Left colon (tissue), 2 donors: ENCODE data around the gene KAT14. TPM values are rescaled to one million over a fixed set of nuclear protein-coding genes. Genes with fewer than 3 reads are reported as not detected.
"Not testable (repeated sequence)": the region's sequence is repeated elsewhere in the genome, so short reads cannot be mapped to it uniquely, and the experiment has no call there.

Experiments
- ATAC-seq: fragments of 200-7000 bp; cut with Tn5 transposase; one replicate; pipeline ENCODE4 v1.9.1; 2020; ENCODE audit warnings: mild to moderate bottlenecking, moderate library complexity
- DNase-seq, 2 donors: peaks; one replicate each; pipeline ENCODE4 v3.0.0-alpha.2; 2020
- intact Hi-C, 2 donors: fragments of 100-400 bp; cut with DNase I in 1 of 2; cut with micrococcal nuclease in 1 of 2; formaldehyde crosslinking; loops; one replicate each; pipeline versions ENCODE4 v1.11.2 to v1.14.0; 2022; cut with DNase I, micrococcal nuclease
- total RNA-seq, 2 donors: library from RNA; stranded (reverse); fragmentation: NEBNext Ultra II Directional; extraction: Animal tissue kit (Norgen Biotek cat#: 25700); gene quantifications; one replicate each; pipeline ENCODE4 v1.2.1, GENCODE V29; 2021
- donor health status: DM: no; HTN: no; CAD: no.
- donor health status: DM: yes; HTN: yes; CAD: no.

The KAT14 gene
- total RNA-seq, 2 donors from 2014 or later: 11.6 to 16.8 TPM

DNA sequence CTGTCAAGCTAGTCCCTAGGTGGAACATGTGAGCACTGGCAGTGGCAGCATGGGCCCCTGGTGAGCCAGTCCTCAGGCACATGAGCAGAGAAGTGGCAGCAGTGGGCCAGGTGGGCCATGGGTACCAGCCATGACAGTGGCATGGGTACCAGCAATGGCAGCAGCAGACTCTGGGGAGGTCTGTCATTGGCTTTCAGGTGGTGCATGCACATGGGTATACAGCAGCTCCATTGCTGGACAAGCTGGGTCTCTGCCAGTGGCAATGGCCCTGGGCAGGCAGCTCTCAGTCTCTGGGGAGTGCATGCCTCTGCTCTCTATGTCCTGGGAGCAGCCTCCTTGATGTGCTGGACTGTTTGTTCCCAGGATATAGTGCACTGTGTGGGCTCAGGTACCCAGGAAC lies 65.3 kb downstream of the KAT14 start:
- DNase-seq (no peak), ATAC-seq (no peak)
- intact Hi-C loops: no loop called here

DNA sequence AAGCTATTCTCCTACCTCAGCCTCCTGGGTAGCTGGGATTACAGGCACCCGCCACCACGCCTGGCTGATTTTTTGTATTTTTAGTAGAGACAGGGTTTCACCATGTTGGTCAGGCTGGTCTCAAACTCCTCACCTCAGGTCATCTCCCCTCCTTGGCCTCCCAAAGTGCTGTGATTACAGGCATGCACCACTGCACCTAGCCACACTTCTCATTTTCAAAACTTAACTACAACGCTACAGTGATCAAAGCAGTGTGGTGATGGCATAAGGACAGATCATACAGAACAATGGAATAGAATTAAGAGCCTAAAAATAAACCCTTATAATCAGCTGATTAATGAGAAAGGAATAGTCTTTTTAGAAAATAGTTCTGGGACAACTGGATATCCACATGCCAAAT lies 66.0 kb downstream of the KAT14 start:
- ATAC-seq, intact Hi-C loops, DNase-seq: not testable (repeated sequence)

DNA sequence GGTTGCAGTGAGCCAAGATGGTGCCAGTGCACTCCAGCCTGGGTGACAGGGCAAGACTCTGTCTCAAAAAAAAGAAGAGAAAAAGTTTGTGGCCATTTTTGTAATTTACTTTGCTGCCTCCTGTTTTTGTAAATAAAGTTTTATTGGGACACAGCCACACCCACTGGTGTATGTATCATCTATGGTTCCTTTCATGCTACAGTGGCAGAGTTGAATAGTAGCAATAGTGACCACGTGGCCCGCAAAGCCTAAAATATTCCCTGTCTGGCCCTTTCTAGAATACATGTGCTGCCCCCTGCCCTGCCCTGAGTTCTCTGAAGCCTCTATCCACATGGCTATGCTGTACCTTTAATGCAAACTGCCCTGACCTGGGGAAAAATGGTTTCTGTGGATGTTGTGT lies 75.3 kb downstream of the KAT14 start:
- intact Hi-C loops: no loop called here
- no peak for ATAC-seq

DNA sequence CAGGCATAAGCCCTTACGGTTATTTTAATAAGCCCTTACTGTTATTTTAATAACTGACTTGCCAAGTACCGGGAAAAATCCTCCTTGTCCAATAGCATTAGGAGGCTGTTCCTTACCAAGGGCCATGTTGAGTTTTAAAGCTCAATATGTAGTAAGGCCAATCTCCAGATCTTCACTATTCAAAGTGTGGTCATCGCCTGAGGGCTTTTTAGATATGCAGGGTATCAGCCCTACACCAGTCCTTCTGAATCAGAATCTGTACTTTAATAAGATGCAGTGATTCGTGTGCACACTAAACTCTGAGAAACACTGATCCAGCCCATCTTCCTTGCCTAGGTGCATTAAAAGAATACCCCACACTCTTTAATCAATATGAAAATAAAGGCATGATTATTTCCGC lies 77.9 kb downstream of the KAT14 start:
- intact Hi-C loops: no loop called here
- ATAC-seq (no peak), DNase-seq (no peak)

More for the DNA sequence above, 75.3 kb downstream of the KAT14 start:
- no peak for DNase-seq

DNA sequence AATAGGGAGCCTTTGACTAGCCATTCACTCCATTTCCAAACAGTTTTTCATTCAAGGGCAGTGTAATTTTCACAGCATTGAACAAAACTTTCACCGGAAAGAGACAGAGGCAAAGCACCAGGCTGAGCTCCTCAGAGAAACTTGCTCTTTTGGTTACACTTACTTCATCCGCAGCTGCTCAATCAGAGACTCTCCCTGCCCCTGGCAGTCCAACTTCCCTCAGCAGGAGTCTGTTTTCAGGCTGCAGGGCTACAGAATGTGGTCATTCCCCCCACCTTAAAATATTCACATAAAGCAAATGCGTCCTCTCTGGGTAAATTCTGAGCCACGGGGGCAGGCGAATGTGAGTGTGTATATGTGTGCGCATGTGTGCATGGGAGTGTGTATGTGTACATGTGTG lies 80.6 kb downstream of the KAT14 start:
- intact Hi-C loops: no loop called here
- DNase-seq: no peak
- ATAC-seq: no peak

DNA sequence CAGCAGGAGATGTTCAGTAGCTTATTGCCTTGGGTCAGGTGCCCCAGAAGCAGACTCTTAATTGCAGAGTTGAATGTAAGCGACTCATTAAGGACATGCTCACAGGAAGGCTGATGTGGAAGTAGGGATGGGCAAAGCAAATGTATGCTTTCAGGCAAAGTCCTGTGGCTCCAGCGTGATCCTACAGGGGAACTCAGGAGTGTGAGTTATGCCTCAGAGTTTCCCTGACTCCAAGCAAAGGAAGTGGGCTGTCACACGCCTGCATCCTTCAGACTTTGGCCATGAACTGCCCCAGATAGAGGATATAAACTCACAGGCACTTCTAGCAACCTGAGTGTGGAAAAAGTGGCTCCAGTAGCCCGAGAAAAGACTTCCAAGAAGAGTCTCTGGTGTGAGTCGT lies 85.7 kb downstream of the KAT14 start:
- DNase-seq (no peak), ATAC-seq (peak; percentile 47)
- intact Hi-C loops: no loop called here

DNA sequence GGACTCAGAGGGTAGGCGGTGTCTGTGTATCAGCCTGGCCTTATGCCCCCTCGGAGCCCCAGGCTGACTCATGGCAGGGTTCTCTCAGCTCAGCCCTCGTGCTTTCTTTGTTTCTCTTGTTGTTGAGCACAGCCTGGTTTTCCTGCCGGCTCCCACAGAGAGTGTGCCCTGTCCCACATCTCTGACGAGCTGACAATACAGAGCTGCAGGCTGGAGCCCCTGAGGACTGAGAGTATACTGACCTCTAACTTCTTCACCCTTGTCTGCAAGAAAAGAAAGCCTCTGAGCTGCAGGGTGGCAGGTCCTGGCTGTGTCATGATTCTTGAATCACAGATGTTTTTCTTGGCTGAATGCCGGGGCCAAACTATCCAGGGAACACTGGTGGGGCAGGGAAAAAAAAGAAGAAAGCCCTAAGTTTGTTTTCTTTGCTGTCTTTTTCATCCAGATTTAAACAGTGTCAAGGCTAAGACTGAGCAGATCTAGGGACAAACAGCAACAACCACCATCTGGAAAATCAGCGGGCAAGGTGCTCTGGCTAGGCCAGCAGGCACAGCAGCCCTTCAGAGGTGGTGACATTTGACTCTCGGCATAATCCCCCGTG lies 87.4 kb downstream of the KAT14 start:
- peak; percentile 60 for ATAC-seq
- peak in 1 of 2 donors; percentile 43 for DNase-seq
- intact Hi-C loops: no loop called here

DNA sequence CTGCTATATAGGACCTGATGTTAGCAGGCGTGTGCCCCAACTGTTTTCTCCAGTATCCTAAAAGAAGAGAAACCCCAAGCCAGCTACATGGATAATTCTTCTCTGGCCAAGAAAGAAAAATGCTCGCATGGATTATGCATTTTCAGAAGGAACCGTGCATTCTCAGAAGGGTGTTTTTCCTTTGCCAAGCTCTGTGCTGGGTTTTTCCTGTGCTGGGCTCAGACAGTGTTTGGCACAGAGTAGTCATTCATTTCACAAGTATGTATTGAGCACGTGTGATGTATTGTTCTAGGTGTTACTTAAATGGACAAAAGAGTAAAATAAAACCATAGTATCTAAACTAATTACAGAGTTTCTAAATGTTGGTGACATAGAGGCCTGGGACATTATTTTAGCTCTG lies 88.0 kb downstream of the KAT14 start:
- ATAC-seq (no peak), DNase-seq (no peak)
- intact Hi-C loops: no loop called here

DNA sequence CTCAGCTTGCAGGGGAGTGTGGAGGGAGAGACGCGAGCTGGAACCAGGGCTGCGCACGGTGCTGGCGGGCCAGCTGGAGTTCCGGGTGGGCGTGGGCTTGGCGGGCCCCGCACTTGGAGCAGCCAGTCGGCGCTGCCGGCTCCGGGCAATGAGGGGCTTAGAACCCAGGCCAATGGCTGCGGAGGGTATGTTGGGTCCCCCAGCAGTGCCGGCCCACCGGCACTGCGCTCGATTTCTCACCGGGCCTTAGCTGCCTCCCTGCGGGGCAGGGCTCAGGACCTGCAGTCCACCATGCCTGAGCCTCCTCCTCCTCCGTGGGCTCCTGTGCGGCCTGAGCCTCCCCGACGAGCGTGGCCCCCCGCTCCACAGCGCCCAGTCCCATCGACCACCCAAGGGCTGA lies 89.1 kb downstream of the KAT14 start:
- intact Hi-C loops, ATAC-seq, DNase-seq: not testable (repeated sequence)

DNA sequence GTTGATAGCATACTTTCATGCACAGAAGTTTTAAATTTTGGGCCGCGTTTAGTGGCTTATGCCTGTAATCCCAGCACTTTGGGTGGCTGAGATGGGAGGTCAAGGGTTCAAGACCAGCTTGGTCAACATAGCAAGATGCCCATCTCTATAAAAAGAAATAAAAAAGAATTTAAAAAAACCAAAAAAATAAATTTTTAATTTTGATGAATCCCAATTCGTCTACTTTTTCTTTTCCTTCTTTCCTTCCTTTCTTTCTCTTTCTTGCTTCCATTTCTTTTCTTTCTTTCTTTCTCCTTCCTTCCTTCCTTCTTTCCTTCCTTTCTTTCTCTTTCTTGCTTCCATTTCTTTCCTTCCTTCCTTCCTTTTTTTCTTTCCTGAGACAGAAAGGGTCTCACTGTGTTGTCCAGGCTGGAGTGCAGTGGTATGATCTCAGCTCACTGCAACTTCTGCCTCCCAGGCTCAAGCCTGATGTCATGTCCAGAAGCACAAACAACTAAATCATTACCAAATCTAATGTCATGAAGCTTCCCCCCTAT lies 95.8 kb downstream of the KAT14 start:
- DNase-seq (no peak), ATAC-seq (no peak)
- intact Hi-C loops: no loop called here

Other genes starting within 250 kb of the KAT14 start
- 10 to 100 TPM; 95.3 to 98.4 TPM for gene SNX5, start 169.1 kb upstream of the KAT14 start, total RNA-seq
- gene MGME1, start 168.8 kb upstream of the KAT14 start, total RNA-seq: 10 to 100 TPM; 17.1 to 22.0 TPM
- 10 to 100 TPM; 17.0 to 21.7 TPM for gene OVOL2, start 79.9 kb upstream of the KAT14 start, total RNA-seq
- gene PET117, start within 50 bp of the KAT14 start, total RNA-seq: 10 to 100 TPM; 14.8 to 16.8 TPM
- gene ZNF133, start 150.7 kb downstream of the KAT14 start, total RNA-seq: 1 to 10 TPM; 6.2 to 9.3 TPM